K562 (cell line): Measurements from ENCODE around the gene VPS33B. TPM values are rescaled to one million over a fixed set of nuclear protein-coding genes. Genes with fewer than 3 reads are reported as not detected.

Source experiments
- ATAC-seq: fragments of 200-7000 bp; cut with Tn5 transposase; 3 replicates; pipeline ENCODE4 v1.9.1; 2020; ENCODE audit warnings: moderate library complexity
- BruUV-seq: library from RNA; stranded (reverse); fragments of 400-500 nt; replicated peaks from 2 replicates; lab custom pipeline; 2021; lab: Mats Ljungman, UMichigan
- CTCF ChIA-PET: fragments of 300-600 bp; formaldehyde crosslinking; extraction: SDS; loops from one replicate; lab custom pipeline; 2021; ENCODE audit warnings: low intra/inter-chr PET ratio; lab: Yijun Ruan, JAX
- POLR2A ChIA-PET: fragments of 300-600, 350-650 bp; sonication (Branson Sonifier 250); formaldehyde crosslinking; extraction: SDS; loops from one replicate; lab custom pipeline; 2021; ENCODE audit warnings: antibody characterized with exemption, inconsistent platforms; lab: Yijun Ruan, JAX
- DNase-seq, 4 experiments: peaks; one replicate each; pipeline versions ENCODE4 v3.0.0 to v3.0.0-alpha.2; 2011 to 2018; ENCODE audit warnings: low spot score in 3 of 4, mixed read lengths in 3 of 4; ENCODE audit errors: extremely low read depth in 1 of 4
- FAIRE-seq: peaks from 2 replicates; lab custom pipeline; 2011; peaks lifted over from hg19 to GRCh38; lab: Jason Lieb, UNC
- H2AFZ ChIP-seq: 2 replicates; pipeline ENCODE4 v1.6.0; 2011; ENCODE audit warnings: low read depth, low read length, control low read depth, inconsistent platforms
- H3K27ac ChIP-seq: fragments of 200-600 bp; 3 replicates; pipeline ENCODE4 v1.8.0; 2011; ENCODE audit warnings: low read depth, mild to moderate bottlenecking, control low read depth, inconsistent platforms, low read length, moderate library complexity, mixed read lengths; ENCODE audit errors: extremely low read depth
- H3K27me3 ChIP-seq, 2 experiments: fragments of 300-600 bp in 1 of 2; 2 replicates in 1 of 2; 3 replicates in 1 of 2; pipeline versions ENCODE4 v1.6.0 to v1.8.0; 2011; ENCODE audit warnings: inconsistent platforms in 2 of 2, low read length in 2 of 2, mild to moderate bottlenecking in 1 of 2, mixed read lengths in 1 of 2, moderate library complexity in 1 of 2; ENCODE audit not compliant: control insufficient read depth in 2 of 2, insufficient read depth in 2 of 2
- H3K36me3 ChIP-seq: fragments of 300-600 bp; 3 replicates; pipeline ENCODE4 v1.8.0; 2011; ENCODE audit warnings: mild to moderate bottlenecking, low read length, inconsistent platforms; ENCODE audit not compliant: control insufficient read depth, insufficient read depth
- H3K4me1 ChIP-seq, 2 experiments: fragments of 200-600 bp in 1 of 2; replicated peaks in 1 of 2; 2 replicates in 1 of 2; 3 replicates in 1 of 2; pipeline versions ENCODE4 v1.5.1 to v1.8.0; 2011; ENCODE audit warnings: inconsistent platforms in 2 of 2, low read length in 2 of 2, mild to moderate bottlenecking in 1 of 2, mixed read lengths in 1 of 2, moderate library complexity in 1 of 2; ENCODE audit not compliant: control insufficient read depth in 2 of 2, insufficient read depth in 2 of 2
- H3K4me2 ChIP-seq: 2 replicates; pipeline ENCODE4 v1.6.1; 2011; ENCODE audit warnings: low read length, control low read depth, inconsistent platforms, mixed read lengths; ENCODE audit not compliant: insufficient read depth
- H3K4me3 ChIP-seq: fragments of 200-600 bp; sonication (generic), shearing (Covaris generic); 2 replicates; pipeline ENCODE4 v1.5.1; 2016; ENCODE audit warnings: control low read depth, inconsistent platforms
- H3K79me2 ChIP-seq: fragments of 200-600 bp; 3 replicates; pipeline ENCODE4 v1.8.0; 2011; ENCODE audit warnings: low read length, inconsistent platforms; ENCODE audit not compliant: control insufficient read depth, insufficient read depth
- H3K9ac ChIP-seq, 2 experiments: 2 replicates each; pipeline versions ENCODE4 v1.6.0 to v1.6.1; 2011; ENCODE audit warnings: low read depth in 2 of 2, low read length in 2 of 2, control low read depth in 1 of 2, inconsistent platforms in 1 of 2, mild to moderate bottlenecking in 1 of 2, mixed read lengths in 1 of 2; ENCODE audit not compliant: insufficient read depth in 1 of 2
- H3K9me1 ChIP-seq: one replicate; pipeline ENCODE4 v1.6.0; 2011; ENCODE audit warnings: inconsistent platforms, mild to moderate bottlenecking, low read length, moderate library complexity; ENCODE audit not compliant: control insufficient read depth, insufficient read depth
- H3K9me3 ChIP-seq: replicated peaks from 2 replicates; pipeline ENCODE4 v1.5.1; 2011; ENCODE audit warnings: low read depth, low read length, inconsistent platforms; ENCODE audit not compliant: control insufficient read depth, insufficient read depth
- H4K20me1 ChIP-seq: replicated peaks from 2 replicates; pipeline ENCODE4 v1.6.1; 2011; ENCODE audit warnings: low read length, inconsistent platforms, mixed read lengths; ENCODE audit not compliant: control insufficient read depth, insufficient read depth
- ESRRB ChIP-seq: fragments of 250-450 bp; sonication (Bioruptor Pico); IDR thresholded peaks from 2 replicates; pipeline ENCODE4 v1.5.0; 2020; ENCODE audit warnings: mild to moderate bottlenecking, moderate library complexity, borderline replicate concordance
- EWSR1 ChIP-seq: fragments of 450-650 bp; IDR thresholded peaks from 2 replicates; pipeline ENCODE4 v1.6.1; 2018; ENCODE audit warnings: borderline replicate concordance, mild to moderate bottlenecking, low read depth, moderate library complexity; ENCODE audit not compliant: partially characterized antibody
- NCOA4 ChIP-seq: fragments of 450-650 bp; IDR thresholded peaks from 2 replicates; pipeline ENCODE4 v1.6.1; 2018; ENCODE audit warnings: mild to moderate bottlenecking; ENCODE audit not compliant: partially characterized antibody
- POLR2A ChIP-seq: fragments of 450-650 bp; conservative IDR thresholded peaks from 2 replicates; pipeline ENCODE4 v1.6.1; 2016
- POLR2B ChIP-seq: fragments of 450-650 bp; IDR thresholded peaks from 2 replicates; pipeline ENCODE4 v1.6.1; 2018; ENCODE audit warnings: low read depth; ENCODE audit not compliant: partially characterized antibody
- SUPT5H ChIP-seq: fragments of 450-650 bp; IDR thresholded peaks from 2 replicates; pipeline ENCODE4 v1.6.1; 2016
- WGBS: fragments of 100-300 bp; shearing (Covaris generic); methylation state at CpG from one replicate; pipeline ENCODE4 v1.1.6; 2016; ENCODE audit warnings: low coverage, mixed read lengths; ENCODE audit not compliant: insufficient coverage; ENCODE audit errors: missing lambda C conversion rate; 5-methylcytosine and 5-hydroxymethylcytosine counted together
- in situ Hi-C: fragments of 300-500 bp; cut with MboI; formaldehyde crosslinking; loops from 4 replicates; pipeline ENCODE4 v1.15.0; 2018; ENCODE audit warnings: inconsistent platforms, mixed read lengths
- intact Hi-C: fragments of 100-400 bp; cut with micrococcal nuclease; formaldehyde crosslinking; loops from 2 replicates; pipeline ENCODE4 v1.14.2; 2022
- polyA plus RNA-seq, 8 experiments: library from polyadenylated mRNA; depleted of rRNA in 4 of 8; stranded (reverse) in 5 of 8; unstranded in 3 of 8; fragments of >200 nt; fragmentation: Nextera tagmentation in 2 of 8; fragmentation: Illumina TruSeq in 1 of 8; extraction: Ambion mirVana in 2 of 8; extraction: Trizol in 1 of 8; gene quantifications; 2 replicates each; pipeline versions ENCODE4 v1.2.1 to v1.2.3, GENCODE V29; 2011 to 2014; ENCODE audit warnings: inconsistent platforms in 1 of 8, missing spikeins in 1 of 8
- total RNA-seq, 7 experiments: library from RNA; depleted of rRNA in 6 of 7; stranded (reverse); fragments of >200 nt in 6 of 7; fragmentation: Illumina TruSeq in 2 of 7; extraction: Trizol in 2 of 7; gene quantifications; 2 replicates each; pipeline versions ENCODE4 v1.2.1 to v1.2.3, GENCODE V29; 2011 to 2021; ENCODE audit warnings: low replicate concordance in 1 of 7

The VPS33B gene
- total and polyA plus RNA-seq, 9 of the 15 experiments (the other 6 are each of a cell fraction or from before 2014, with no cell fraction given): 9.4 to 25.5 (median 14.8) TPM

DNA sequence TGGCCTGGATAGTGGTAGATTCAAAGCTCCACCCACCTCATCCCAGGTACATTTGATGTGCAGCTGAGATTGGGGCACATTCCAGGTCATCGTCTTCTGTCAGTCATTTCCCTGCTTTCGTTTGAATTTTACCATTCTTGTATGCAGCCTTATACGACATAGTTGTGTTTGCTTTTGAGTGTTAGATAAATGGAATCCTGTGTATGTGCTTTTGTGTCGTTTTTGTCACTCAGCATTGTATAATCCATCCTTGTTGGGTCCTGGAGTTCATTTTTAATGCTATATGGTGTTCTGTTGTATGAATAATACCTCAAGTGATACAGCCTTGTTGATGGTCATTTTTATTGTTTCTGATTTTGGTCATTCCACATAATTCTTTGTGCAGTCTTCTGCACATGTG is 60.4 kb downstream of the VPS33B start:
- H2AFZ ChIP-seq: no peak overlapping the region
- intact Hi-C loops (no loop called here), in situ Hi-C loops (no loop called here)
- no peaks in the 10 kb centered on the region for H3K9me1 ChIP-seq
- ATAC-seq (no peak), DNase-seq (no peak), FAIRE-seq (no peak)
- H3K27me3 ChIP-seq: no peaks in the 10 kb centered on the region
- H3K4me2 ChIP-seq: no peak overlapping the region
- no peak for TF ChIP-seq NCOA4
- TF ChIP-seq POLR2B: peak; percentile 32
- TF ChIP-seq SUPT5H: peak; percentile 66
- TF ChIP-seq EWSR1: no peak
- peak; percentile 60 for TF ChIP-seq POLR2A
- TF ChIP-seq ESRRB (CRISPR knock-in tag): no peak
- no TSS peak for BruUV-seq
- H4K20me1 ChIP-seq: no peaks in the 10 kb centered on the region
- no peak overlapping the region for H3K9ac ChIP-seq
- no peak overlapping the region for H3K27ac ChIP-seq
- ChIA-PET CTCF (no interaction called here), POLR2A (interaction anchor here (0.7 to 2.2 kb wide), 14 partner anchors 9 to 65 kb away, joined by 3 to 10 read pairs (median 4); partner anchors contain the start of genes HDDC3, PRC1 and UNC45A)
- no peaks in the 10 kb centered on the region for H3K9me3 ChIP-seq
- WGBS: 73% methylated on average over 4 of the region's 4 CpGs
- peaks cover 91% of the 10 kb centered on the region for H3K36me3 ChIP-seq
- peaks cover 0 to 9% of the 10 kb centered on the region in 2 experiments; a peak in 3 of 5 replicates for H3K4me1 ChIP-seq
- no peak overlapping the region for H3K4me3 ChIP-seq
- peaks cover 20% of the 10 kb centered on the region; the same call in 2 of the 3 replicates for H3K79me2 ChIP-seq
